H9 (cell line): ENCODE data around the gene MAPKAPK2. TPM values are rescaled to one million over a fixed set of nuclear protein-coding genes. Genes with fewer than 3 reads are reported as not detected.

Source experiments
- DNase-seq: peaks from one replicate; pipeline ENCODE4 v3.0.0-alpha.2; 2017
- H2AFZ ChIP-seq: one replicate; pipeline ENCODE4 v1.6.1; 2013; ENCODE audit warnings: mild to moderate bottlenecking, low read length, control low read depth, moderate library complexity
- H2AK5ac ChIP-seq: 2 replicates; pipeline ENCODE4 v1.6.1; 2013; ENCODE audit warnings: low read length, control low read depth, mixed read lengths; ENCODE audit not compliant: insufficient read length
- H2BK120ac ChIP-seq: one replicate; pipeline ENCODE4 v1.6.1; 2013; ENCODE audit warnings: low read depth, mild to moderate bottlenecking, low read length, control low read depth, inconsistent platforms; ENCODE audit not compliant: poor library complexity, severe bottlenecking
- H2BK12ac ChIP-seq: 2 replicates; pipeline ENCODE4 v1.6.1; 2013; ENCODE audit warnings: low read length, control low read depth, mixed read lengths, low read depth; ENCODE audit not compliant: insufficient read length
- H2BK15ac ChIP-seq: 2 replicates; pipeline ENCODE4 v1.6.1; 2013; ENCODE audit warnings: low read depth, low read length, control low read depth
- H2BK20ac ChIP-seq: one replicate; pipeline ENCODE4 v1.6.1; 2013; ENCODE audit warnings: low read depth, mild to moderate bottlenecking, low read length, control low read depth, inconsistent platforms; ENCODE audit not compliant: poor library complexity, severe bottlenecking
- H2BK5ac ChIP-seq: 2 replicates; pipeline ENCODE4 v1.6.1; 2013; ENCODE audit warnings: low read length, control low read depth, mixed read lengths; ENCODE audit not compliant: insufficient read length
- H3K14ac ChIP-seq: 2 replicates; pipeline ENCODE4 v1.6.1; 2013; ENCODE audit warnings: low read length, control low read depth; ENCODE audit not compliant: insufficient read depth
- H3K18ac ChIP-seq: 2 replicates; pipeline ENCODE4 v1.6.1; 2013; ENCODE audit warnings: low read depth, mild to moderate bottlenecking, mixed read lengths, low read length, control low read depth; ENCODE audit not compliant: insufficient read length
- H3K23ac ChIP-seq: 2 replicates; pipeline ENCODE4 v1.6.1; 2013; ENCODE audit warnings: low read length, control low read depth, mixed read lengths, low read depth; ENCODE audit not compliant: insufficient read length
- H3K23me2 ChIP-seq: 2 replicates; pipeline ENCODE4 v1.6.1; 2013; ENCODE audit warnings: low read depth, mild to moderate bottlenecking, mixed read lengths, low read length, control low read depth; ENCODE audit not compliant: insufficient read length, poor library complexity, severe bottlenecking
- H3K27ac ChIP-seq: 2 replicates; pipeline ENCODE4 v1.5.1; 2013; ENCODE audit warnings: low read length, control low read depth, mixed read lengths, low read depth; ENCODE audit not compliant: insufficient read length
- H3K27me3 ChIP-seq: 2 replicates; pipeline ENCODE4 v1.6.1; 2013; ENCODE audit warnings: low read length, control low read depth, inconsistent platforms; ENCODE audit not compliant: insufficient read depth
- H3K4ac ChIP-seq: 2 replicates; pipeline ENCODE4 v1.6.1; 2013; ENCODE audit warnings: low read depth, mild to moderate bottlenecking, control low read depth, inconsistent platforms, low read length, moderate library complexity
- H3K4me1 ChIP-seq: 2 replicates; pipeline ENCODE4 v1.6.1; 2013; ENCODE audit warnings: low read length, control low read depth, inconsistent platforms; ENCODE audit not compliant: insufficient read depth
- H3K4me2 ChIP-seq: 2 replicates; pipeline ENCODE4 v1.6.1; 2013; ENCODE audit warnings: low read length, control low read depth, mixed read lengths; ENCODE audit not compliant: insufficient read length, insufficient read depth
- H3K56ac ChIP-seq: 2 replicates; pipeline ENCODE4 v1.6.1; 2013; ENCODE audit warnings: low read depth, mild to moderate bottlenecking, mixed read lengths, low read length, control low read depth; ENCODE audit not compliant: insufficient read length
- H3K79me1 ChIP-seq: 2 replicates; pipeline ENCODE4 v1.6.1; 2013; ENCODE audit warnings: low read depth, mild to moderate bottlenecking, moderate library complexity, low read length, control low read depth, inconsistent platforms; ENCODE audit not compliant: insufficient read depth, poor library complexity, severe bottlenecking
- H3K79me2 ChIP-seq: 2 replicates; pipeline ENCODE4 v1.6.1; 2013; ENCODE audit warnings: low read length, control low read depth, inconsistent platforms; ENCODE audit not compliant: insufficient read depth
- H3K9ac ChIP-seq: 2 replicates; pipeline ENCODE4 v1.6.1; 2013; ENCODE audit warnings: low read length, control low read depth, mixed read lengths; ENCODE audit not compliant: insufficient read length; ENCODE audit errors: extremely low read depth
- H3K9me3 ChIP-seq: one replicate; pipeline ENCODE4 v1.6.1; 2013; ENCODE audit warnings: low read depth, low read length, inconsistent platforms; ENCODE audit not compliant: control insufficient read depth
- H3T11ph ChIP-seq: one replicate; pipeline ENCODE4 v1.6.1; 2013; ENCODE audit warnings: mild to moderate bottlenecking, low read length, control low read depth, inconsistent platforms
- H4K20me1 ChIP-seq: one replicate; pipeline ENCODE4 v1.6.1; 2013; ENCODE audit not compliant: control insufficient read depth, insufficient read length, insufficient read depth
- H4K5ac ChIP-seq: 2 replicates; pipeline ENCODE4 v1.6.1; 2013; ENCODE audit warnings: low read depth, mild to moderate bottlenecking, mixed read lengths, low read length, control low read depth; ENCODE audit not compliant: insufficient read length
- H4K8ac ChIP-seq: replicated peaks from 2 replicates; pipeline ENCODE4 v1.6.1; 2013; ENCODE audit warnings: low read length, control low read depth, mixed read lengths, low read depth; ENCODE audit not compliant: insufficient read length
- H4K91ac ChIP-seq: 2 replicates; pipeline ENCODE4 v1.6.1; 2013; ENCODE audit warnings: low read depth, mild to moderate bottlenecking, moderate library complexity, mixed read lengths, low read length, control low read depth; ENCODE audit not compliant: insufficient read length
- H3K27ac Mint-ChIP-seq, 3 experiments: 2 replicates in 2 of 3; 3 replicates in 1 of 3; pipeline ENCODE4 v1.8.0; 2020 to 2021; ENCODE audit warnings: mixed read lengths in 3 of 3, mild to moderate bottlenecking in 1 of 3, moderate library complexity in 1 of 3
- H3K27me3 Mint-ChIP-seq: 2 replicates; pipeline ENCODE4 v1.8.0; 2021; ENCODE audit warnings: low read depth, mild to moderate bottlenecking, moderate library complexity, mixed read lengths
- H3K36me3 Mint-ChIP-seq, 3 experiments: 2 replicates in 2 of 3; 3 replicates in 1 of 3; pipeline ENCODE4 v1.8.0; 2020 to 2021; ENCODE audit warnings: low read depth in 3 of 3, mixed read lengths in 3 of 3; ENCODE audit not compliant: insufficient read depth in 1 of 3
- H3K4me1 Mint-ChIP-seq, 2 experiments: 2 replicates each; pipeline ENCODE4 v1.8.0; 2020; ENCODE audit warnings: mixed read lengths in 2 of 2
- H3K4me3 Mint-ChIP-seq, 2 experiments: 2 replicates in 1 of 2; 3 replicates in 1 of 2; pipeline ENCODE4 v1.8.0; 2020 to 2021; ENCODE audit warnings: mild to moderate bottlenecking in 2 of 2, mixed read lengths in 2 of 2, moderate library complexity in 1 of 2
- H3K9me3 Mint-ChIP-seq, 2 experiments: 2 replicates in 1 of 2; 3 replicates in 1 of 2; pipeline ENCODE4 v1.8.0; 2020; ENCODE audit warnings: mild to moderate bottlenecking in 2 of 2, mixed read lengths in 2 of 2, moderate library complexity in 1 of 2
- CTCF ChIP-seq: fragments of 200-600 bp; sonication (generic); conservative IDR thresholded peaks from 3 replicates; pipeline ENCODE4 v1.8.0; 2021; ENCODE audit warnings: antibody characterized with exemption, mild to moderate bottlenecking
- WGBS: extraction: QIAGEN DNeasy Blood & Tissue Kit; methylation state at CpG from one replicate; pipeline ENCODE4 v1.1.7; 2013; ENCODE audit warnings: missing lambda C conversion rate, low lambda C conversion rate, mixed read lengths; ENCODE audit not compliant: insufficient read length; ENCODE audit errors: extremely low coverage; 5-methylcytosine and 5-hydroxymethylcytosine counted together
- total RNA-seq: library from RNA; stranded (reverse); gene quantifications from 2 replicates; pipeline ENCODE4 v1.2.1, GENCODE V29; 2021

MAPKAPK2 gene
- total RNA-seq, 1 experiment from 2014 or later, result 50.1 TPM

- Mint-ChIP-seq H3K27me3 (peaks cover 64% of the 10 kb centered on the region), H3K9me3 (no peaks in the 10 kb centered on the region), H3K36me3 (no peaks in the 10 kb centered on the region), H3K27ac (no peak overlapping the region), H3K4me3 (no peak overlapping the region), H3K4me1 (peaks cover 11 to 14% of the 10 kb centered on the region in 2 experiments)
- WGBS, result no CpG with 5 or more reads among the region's 4 CpGs
- no peak for TF ChIP-seq CTCF
- no peak overlapping the region for H4K5ac ChIP-seq
- peaks cover 14% of the 10 kb centered on the region for H3K27me3 ChIP-seq
- H3K23me2 ChIP-seq, result peaks cover 4% of the 10 kb centered on the region
- no peak overlapping the region for H3K56ac ChIP-seq
- no peak overlapping the region for H2BK120ac ChIP-seq
- no peak overlapping the region for H2AFZ ChIP-seq
- H2BK5ac ChIP-seq, result no peak overlapping the region
- no peak for DNase-seq
- no peak overlapping the region for H3K23ac ChIP-seq
- H3K4me1 ChIP-seq, result no peaks in the 10 kb centered on the region
- no peak overlapping the region for H3K9ac ChIP-seq
- H3K18ac ChIP-seq, result no peak overlapping the region
- no peaks in the 10 kb centered on the region for H3K9me3 ChIP-seq
- H3K79me2 ChIP-seq, result no peaks in the 10 kb centered on the region
- H3T11ph ChIP-seq, result no peak overlapping the region
- H4K20me1 ChIP-seq, result no peaks in the 10 kb centered on the region
- no peak overlapping the region for H4K91ac ChIP-seq
- H2AK5ac ChIP-seq, result no peak overlapping the region
- no peak overlapping the region for H2BK15ac ChIP-seq
- no peak overlapping the region for H3K27ac ChIP-seq
- H3K4me2 ChIP-seq, result no peak overlapping the region
- no peak overlapping the region for H3K4ac ChIP-seq
- H4K8ac ChIP-seq, result no peak overlapping the region
- no peak overlapping the region for H3K14ac ChIP-seq
- no peak overlapping the region for H2BK12ac ChIP-seq
- no peaks in the 10 kb centered on the region for H3K79me1 ChIP-seq
- no peak overlapping the region for H2BK20ac ChIP-seq
These were observed 4.4 kb upstream of the MAPKAPK2 start for GRCh38 chr1:206680279-206680678.
